K562 treated with DMSO at 1 percent for 48 hours (cell line): ENCODE results near the gene SLC9A7. TPM values are rescaled to one million over a fixed set of nuclear protein-coding genes. Genes with fewer than 3 reads are reported as not detected.

Experiments
- total RNA-seq: library from RNA; unstranded; fragments of 300-600 nt; gene quantifications from 2 replicates; pipeline ENCODE4 v1.2.3, GENCODE V29; 2022; ENCODE audit warnings: low replicate concordance; ENCODE audit errors: extremely low read depth

Gene SLC9A7
- not detected in 2 replicates for total RNA-seq

DNA sequence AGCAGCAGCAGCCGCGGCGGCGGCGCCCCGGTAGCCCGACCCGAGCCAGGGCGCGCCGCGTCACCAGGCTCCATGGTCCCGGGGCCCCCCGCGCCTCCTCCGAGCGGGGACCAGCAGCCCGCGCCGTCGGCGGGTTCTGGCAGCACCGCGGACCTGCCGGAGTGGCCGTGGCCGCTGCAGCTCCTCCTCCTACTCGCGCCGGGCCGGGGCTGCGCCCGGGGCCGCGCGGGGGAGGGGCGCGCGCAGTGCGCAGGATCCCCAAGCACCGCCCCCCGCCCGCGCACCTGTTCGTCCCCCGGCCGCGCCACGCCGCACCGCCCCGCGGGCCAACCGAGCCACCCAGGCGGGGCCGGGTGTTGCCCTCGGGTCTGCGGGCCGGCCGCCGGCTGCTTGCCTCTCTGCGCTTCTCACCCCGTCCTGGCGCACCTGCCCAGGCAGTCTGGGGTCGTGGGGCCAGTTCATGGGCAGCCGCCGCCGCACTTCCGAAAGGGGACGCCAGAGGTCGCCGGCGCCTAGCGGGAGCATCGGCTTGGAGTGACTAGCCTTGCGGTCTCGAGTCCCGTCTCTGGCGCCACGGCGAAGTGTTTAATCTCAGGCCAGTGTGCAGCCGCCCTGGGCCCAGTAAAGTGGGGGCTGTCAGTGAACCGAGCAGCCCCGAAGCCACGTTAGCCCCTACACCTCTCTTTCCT is at the start of gene SLC9A7:
SLC9A7 (minus strand) TSS at position 163 of the 689 bp plus-strand sequence; CDS start at position 74, 89 bp downstream.

DNA sequence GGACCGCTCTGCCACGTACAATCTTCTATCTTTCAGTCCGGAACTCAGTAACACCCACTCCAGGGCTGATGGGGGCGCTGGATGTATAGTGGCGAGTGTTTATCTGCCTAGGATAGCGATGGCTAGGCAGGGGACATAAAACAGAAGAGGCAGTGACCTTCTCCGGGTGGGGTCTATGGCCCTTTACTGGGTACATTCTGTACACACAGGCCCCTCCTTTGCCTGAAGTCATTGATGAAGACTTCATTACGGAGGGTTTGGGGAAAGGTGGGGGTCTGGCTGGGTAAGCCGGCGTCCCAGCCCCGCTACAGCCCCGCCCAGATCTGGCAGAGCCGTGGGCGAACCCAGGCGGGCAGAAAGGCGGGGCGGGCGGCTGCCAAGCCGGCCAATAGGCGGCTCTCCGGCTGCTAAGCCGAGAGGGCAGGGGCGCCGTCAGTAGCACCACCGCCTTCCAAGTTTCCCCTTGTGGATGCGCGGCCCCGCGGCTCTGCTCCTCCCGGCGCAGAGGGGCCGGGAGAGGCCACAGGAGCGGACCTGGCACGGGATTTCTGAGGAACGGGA is 185.5 kb downstream of the SLC9A7 start, which contains the start of gene CHST7:
CHST7 (plus strand) TSS at position 435 of the 561 bp plus-strand sequence. CDS start 167 bp downstream, outside the sequence.

Other genes with a start within 250 kb of the SLC9A7 start
- not detected in 2 replicates for gene ZNF674, start 213.7 kb downstream of the SLC9A7 start, total RNA-seq
- not detected in 2 replicates for gene CHST7, start 185.4 kb downstream of the SLC9A7 start, total RNA-seq
- gene RP2, start 77.9 kb upstream of the SLC9A7 start, total RNA-seq = not detected in 2 replicates
- gene JADE3, start 153.3 kb upstream of the SLC9A7 start, total RNA-seq = not detected in 2 replicates